Measurements from ENCODE around the gene ITFG1.
"Not testable (repeated sequence)": the region's sequence is repeated elsewhere in the genome, so short reads cannot be mapped to it uniquely, and the experiment has no call there.

The ITFG1 gene

DNA sequence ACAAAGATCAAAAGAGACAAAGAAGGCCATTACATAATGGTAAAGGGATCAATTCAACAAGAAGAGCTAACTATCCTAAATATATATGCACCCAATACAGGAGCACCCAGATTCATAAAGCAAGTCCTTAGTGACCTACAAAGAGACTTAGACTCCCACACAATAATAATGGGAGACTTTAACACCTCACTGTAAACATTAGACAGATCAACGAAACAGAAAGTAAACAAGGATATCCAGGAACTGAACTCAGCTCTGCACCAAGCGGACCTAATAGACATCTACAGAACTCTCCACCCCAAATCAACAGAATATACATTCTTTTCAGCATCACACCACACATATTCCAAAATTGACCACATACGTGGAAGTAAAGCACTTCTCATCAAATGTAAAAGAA, 20.8 kb downstream of the ITFG1 start:
- not testable (repeated sequence) for DNase-seq (ENCODE audit: low read depth, low spot score); H3K4me3 ChIP-seq (ENCODE audit: low read length)

DNA sequence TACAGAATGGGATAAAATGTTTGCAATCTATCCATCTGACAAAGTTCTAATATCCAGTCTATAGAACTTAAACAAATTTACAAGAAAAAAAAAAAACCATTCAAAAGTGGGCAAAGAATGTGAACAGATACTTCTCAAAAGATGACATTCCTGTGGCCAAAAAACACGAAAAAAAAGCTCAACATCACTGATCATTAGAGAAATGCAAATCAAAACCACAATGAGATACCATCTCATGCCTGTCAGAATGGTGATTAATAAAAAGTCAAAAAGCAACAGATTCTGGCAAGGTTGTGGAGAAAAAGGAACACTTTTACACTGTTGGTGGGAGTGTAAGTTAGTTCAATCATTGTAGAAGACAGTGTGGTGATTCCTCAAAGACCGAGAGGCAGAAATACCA, 26.6 kb downstream of the ITFG1 start:
- DNase-seq (ENCODE audit: low read depth, low spot score); H3K4me3 ChIP-seq (ENCODE audit: low read length): not testable (repeated sequence)

DNA sequence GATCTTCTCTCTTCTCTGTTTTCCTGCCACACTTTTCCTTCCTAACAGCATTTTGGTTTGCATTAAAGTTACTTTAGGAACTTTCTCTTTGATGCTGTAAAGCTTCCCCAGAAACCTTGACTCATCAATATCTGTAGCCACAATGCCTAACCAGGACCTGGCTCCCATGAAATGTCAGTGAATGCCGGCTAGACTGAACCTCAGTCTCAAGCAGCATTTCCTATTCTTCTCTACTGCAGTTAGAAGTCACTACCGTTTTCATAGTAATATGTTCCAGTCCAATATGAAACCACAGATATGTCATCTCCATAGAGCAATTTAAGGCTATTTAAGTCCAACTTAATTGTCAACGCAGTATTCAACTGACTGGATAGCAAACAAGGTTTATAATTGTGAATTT, 28.9 kb downstream of the ITFG1 start:
- DNase-seq (ENCODE audit: low read depth, low spot score) = no peak

DNA sequence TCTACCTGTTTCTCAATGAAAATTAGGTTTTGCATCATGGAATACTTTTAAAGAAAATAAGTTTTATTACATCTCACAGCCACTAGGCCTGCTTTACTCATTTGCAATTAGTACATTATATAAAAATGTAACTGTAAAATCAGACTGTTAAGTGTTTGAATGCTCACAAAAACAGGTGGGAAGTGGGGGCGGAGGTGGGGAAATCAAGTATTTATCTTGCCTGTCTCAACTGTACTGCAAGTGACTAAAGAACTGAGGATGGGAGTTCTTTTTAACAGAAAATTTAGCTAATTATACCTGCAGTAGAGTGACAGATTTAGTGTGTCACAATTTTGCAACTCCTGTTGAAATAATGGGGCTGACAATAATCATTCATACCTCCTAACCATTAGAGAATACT, 34.1 kb downstream of the ITFG1 start:
- no peak overlapping the region for H3K4me3 ChIP-seq (ENCODE audit: low read length)
- no peak for DNase-seq (ENCODE audit: low read depth, low spot score)

More for the DNA sequence above, 28.9 kb downstream of the ITFG1 start:
- H3K4me3 ChIP-seq (ENCODE audit: low read length) = no peak overlapping the region

DNA sequence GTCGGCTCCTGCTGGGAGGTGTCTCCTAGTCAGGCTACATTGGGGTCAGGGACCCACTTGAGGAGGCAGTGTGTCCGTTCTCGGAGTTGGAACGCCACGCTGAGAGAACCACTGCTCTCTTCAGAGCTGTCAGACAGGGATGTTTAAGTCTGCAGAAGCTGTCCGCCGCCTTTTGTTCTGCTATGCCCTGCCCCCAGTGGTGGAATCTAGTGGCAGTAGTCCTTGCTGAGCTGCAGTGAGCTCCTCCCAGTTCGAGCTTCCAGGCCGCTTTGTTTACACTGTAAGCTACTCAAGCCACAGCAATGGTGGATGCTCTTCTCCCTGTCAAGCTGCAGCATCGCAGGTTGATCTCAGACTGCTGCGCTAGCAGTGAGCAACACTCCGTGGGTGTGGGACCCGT, 36.0 kb downstream of the ITFG1 start:
- no peak for DNase-seq (ENCODE audit: low read depth, low spot score)

DNA sequence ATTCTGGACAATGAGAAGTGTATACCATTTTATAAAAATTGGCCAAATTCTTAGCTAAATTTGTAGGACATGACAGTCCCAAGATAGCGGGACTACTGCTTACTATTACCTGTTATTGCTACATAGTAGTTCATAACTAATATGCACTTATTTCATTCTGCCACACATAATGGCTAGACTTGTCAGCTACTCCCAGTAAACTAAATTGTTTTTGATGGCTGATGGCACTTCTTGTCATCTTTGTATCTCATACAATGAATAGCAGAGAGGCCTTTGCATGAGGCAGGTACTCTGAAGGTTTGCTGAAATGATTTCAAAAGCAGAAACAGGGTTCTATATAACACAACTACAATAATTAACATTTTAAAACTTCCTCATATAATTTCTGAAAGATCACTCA, 44.0 kb downstream of the ITFG1 start:
- no peak overlapping the region for H3K4me3 ChIP-seq (ENCODE audit: low read length)
- DNase-seq (ENCODE audit: low read depth, low spot score) = no peak

More for the DNA sequence above, 36.0 kb downstream of the ITFG1 start:
- H3K4me3 ChIP-seq (ENCODE audit: low read length) = no peak overlapping the region

DNA sequence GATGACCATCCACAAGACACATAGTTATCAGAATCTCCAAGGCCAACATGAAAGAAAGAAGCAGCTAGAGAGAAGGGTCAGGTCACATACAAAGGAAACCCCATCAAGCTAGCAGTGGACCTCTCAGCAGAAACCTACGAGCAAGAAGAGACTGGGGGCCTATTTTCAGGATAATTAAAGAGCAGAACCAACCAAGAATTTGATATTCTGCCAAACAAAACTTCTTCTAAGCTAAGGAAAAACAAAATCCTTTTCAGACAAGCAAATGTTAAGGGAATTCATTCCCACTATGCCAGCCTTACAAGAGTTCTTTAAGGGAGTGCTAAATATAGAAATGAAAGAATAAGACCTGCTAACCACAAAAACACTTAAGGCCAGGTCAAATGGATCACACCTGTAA, 47.8 kb downstream of the ITFG1 start:
- no peak overlapping the region for H3K4me3 ChIP-seq (ENCODE audit: low read length)
- no peak for DNase-seq (ENCODE audit: low read depth, low spot score)

DNA sequence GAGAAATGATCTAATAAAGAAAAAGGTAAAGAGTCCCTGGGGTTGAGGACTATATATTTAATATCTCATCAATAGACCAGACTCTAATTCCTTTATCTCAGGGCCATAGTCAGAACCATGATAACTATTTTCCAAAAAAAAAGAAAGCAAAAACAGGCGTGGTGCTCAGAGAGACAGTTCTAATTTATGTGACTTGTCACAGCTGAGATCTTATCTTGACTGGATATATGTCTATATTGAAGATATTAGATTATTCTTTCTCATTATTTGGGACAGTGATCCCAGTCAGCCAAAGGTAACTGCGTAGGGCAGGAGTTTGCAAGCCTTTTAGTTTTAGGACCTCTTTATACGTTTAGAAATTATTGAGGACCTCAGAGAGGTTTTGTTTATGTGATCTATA, 52.4 kb downstream of the ITFG1 start:
- DNase-seq (ENCODE audit: low read depth, low spot score) = no peak
- no peak overlapping the region for H3K4me3 ChIP-seq (ENCODE audit: low read length)

DNA sequence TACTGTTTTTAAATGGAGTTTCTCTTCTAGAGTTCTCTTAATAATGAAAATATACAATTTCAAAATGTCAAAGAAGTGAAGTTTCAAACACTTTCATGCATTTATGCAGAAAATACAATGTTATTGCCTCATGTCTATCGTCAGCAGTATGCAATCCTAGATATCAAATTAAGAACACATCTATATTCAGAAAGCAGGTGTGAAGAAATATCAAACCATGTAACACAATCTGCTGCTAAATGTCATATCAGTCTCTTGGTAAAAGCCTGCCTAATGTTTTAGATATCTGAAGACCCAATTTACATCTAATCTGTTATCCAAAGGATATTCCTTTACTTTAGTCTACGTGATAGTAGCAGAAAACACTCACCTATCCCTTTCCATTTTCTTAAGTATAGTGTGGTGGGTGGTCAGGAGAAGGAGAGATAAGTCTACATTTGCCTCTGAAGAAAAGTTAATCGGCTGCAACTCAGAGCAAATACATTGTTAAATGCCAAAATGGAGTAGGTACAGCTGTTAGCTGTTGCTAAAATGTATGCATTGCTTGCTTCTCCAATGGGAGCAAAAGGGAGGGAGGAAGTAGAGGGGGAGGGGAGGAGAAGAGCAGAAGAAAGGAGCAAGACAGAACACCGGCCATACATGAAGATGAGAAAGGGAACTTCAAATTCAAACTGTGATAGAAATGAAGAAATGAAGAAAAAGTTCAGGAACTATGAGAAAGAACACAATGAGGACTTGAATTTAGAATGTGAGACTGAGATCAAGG, 64.9 kb downstream of the ITFG1 start:
- DNase-seq (ENCODE audit: low read depth, low spot score) = no peak
- H3K4me3 ChIP-seq (ENCODE audit: low read length) = no peak overlapping the region

DNA sequence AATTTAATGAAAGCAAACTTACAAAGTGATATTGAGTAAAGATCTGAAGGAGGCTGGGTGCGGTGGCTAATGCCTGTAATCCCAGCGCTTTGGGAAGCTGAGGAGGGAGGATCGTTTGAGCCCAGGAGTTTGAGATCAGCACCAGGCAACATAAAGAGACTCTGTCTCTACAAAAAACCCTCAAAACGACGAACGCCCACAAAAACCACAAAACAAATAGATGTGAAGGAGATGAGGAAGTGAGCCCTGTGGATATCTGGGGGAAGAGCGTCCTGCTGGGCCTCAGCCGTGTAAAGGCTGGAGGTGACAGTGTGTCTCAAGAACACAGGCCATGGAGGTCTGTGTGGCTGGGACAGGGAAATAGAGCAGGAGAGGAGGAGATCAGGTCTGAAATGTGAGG, 68.8 kb downstream of the ITFG1 start:
- H3K4me3 ChIP-seq (ENCODE audit: low read length) = no peak overlapping the region
- peak; percentile 72 for DNase-seq (ENCODE audit: low read depth, low spot score)

DNA sequence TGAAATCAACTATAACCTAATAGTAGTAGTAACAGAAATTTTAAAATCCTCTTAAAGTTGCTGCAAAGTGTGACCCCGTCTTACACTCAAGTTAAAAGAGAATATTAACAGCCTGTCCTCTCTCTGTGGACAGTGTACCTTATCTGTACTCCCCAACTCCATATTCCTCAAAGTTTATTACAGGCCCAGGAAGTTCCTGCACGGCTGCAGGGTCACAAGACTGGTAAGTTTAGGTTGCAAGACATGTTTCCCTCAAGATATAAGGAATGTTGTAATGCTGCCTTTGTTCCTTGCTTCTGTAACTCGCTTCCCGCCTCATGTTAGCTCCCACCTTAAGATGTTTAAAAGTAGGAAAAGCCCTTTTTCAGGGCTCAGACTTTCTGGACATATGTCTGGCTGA, 72.2 kb downstream of the ITFG1 start:
- H3K4me3 ChIP-seq (ENCODE audit: low read length) = no peak overlapping the region
- DNase-seq (ENCODE audit: low read depth, low spot score) = no peak

DNA sequence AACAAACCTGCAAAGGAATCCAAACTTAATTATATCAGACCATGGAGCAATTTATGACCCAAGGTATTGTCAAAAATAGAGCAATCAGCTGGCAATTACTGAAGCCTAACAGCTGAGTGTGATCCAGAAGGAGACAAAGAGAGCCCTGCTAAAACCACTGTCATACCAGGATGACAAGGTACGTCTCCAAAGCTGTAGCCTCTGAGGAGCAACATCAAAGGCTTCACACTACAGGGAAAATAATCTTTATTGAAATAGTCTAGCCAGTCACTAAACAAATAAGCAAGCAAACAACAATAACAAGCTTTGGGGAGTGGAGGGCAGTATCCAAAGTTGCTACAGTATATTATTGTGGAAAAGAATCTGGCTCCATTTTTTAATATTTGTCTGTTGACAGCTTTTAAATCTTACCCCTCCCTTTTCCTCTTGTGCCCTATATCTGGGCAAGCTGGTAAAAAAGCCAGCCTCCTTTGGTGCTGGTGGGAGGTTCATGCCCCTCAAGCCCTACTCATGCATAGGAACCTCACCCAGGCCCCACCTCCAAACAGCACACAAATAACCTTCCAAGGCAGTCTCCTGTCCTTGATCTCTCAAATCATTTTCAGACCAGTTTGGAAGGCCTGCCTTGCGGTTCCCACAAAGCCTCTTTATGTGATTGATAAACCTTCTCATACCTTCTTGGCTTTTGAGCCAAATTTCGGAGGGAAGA, 73.7 kb downstream of the ITFG1 start:
- no peak overlapping the region for H3K4me3 ChIP-seq (ENCODE audit: low read length)
- DNase-seq (ENCODE audit: low read depth, low spot score) = no peak

DNA sequence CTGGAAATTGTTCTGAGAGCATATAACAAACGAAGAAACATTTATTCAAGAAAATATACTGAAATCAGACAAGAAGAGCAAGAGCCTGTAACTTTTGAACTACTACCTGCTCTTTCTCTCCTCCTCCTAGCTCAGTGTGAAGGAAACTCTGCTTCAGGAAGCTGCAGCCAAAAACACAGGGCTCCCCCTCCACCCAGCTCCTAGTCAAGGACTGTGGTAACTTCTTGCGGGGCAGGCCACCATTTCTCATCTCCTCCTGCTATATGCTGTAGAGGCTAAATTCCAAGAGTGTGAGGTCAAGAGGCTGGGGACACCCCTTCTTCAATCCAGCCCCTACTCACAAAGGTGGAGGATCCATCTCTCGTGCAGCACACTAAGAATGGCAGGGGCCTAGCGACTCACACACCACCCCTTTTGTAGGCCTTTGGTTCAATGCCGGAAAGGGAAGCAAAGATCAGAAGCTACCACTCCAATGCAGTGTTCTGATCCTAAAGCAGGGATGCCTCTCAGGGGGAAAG, 74.6 kb downstream of the ITFG1 start:
- DNase-seq (ENCODE audit: low read depth, low spot score) = no peak
- H3K4me3 ChIP-seq (ENCODE audit: low read length) = no peak overlapping the region

DNA sequence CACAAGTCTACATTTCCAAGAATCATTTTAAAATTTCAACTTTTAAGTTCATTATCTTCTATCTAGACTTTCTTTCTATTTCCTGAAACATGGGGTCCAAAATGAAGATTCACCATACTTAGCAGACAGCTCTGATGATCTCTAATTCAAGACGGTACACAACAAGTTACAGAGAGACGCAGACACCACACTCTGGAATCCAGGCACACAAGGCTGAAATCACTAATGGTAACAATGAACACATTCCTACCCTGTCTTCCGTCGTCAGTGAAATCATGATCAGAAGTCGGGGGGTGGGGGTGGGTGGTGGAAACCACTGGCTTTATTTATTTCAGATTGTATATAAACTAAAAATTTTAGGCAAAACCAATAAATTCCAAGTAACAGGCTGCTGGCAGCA, 78.5 kb downstream of the ITFG1 start:
- no peak for DNase-seq (ENCODE audit: low read depth, low spot score)
- no peak overlapping the region for H3K4me3 ChIP-seq (ENCODE audit: low read length)

DNA sequence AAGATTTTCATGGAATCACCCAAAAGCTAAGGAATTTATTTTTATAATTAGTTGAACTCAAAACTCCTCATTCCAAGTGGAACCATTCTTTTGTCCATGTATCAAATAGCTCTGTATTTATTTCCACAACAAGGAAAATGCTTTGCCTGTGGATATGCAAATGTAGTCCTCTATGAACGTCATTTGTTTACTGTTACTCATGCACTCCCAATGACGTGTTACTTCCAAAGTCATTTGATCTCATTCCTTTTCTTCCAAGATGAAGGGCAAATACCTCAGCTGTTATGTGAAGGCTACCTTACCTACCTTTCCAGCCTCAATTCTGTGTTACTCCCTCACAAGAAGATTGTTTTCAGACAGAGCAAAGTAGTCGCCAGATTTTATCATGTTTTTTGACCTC, 83.7 kb downstream of the ITFG1 start:
- no peak for DNase-seq (ENCODE audit: low read depth, low spot score)

DNA sequence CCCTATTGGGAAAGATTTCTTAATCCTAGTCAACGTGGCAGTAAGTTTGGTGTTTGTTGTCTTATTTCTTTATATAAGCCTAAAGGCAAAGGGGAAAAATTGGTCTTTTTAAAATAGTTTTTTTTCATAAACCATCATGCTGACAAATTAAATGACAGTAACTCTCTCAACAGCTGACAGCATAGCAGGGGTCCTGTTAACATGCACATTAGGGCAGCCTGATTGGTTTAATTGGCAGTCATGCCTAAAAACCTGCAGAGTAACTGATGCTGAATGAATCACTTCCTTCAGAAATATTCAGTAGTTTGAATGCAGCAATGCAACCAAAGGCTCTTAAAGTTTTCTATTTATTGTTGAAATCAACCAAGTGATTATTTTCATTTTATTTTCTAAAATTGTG, 85.4 kb downstream of the ITFG1 start:
- no peak for DNase-seq (ENCODE audit: low read depth, low spot score)
- H3K4me3 ChIP-seq (ENCODE audit: low read length) = no peak overlapping the region

More for the DNA sequence above, 83.7 kb downstream of the ITFG1 start:
- no peak overlapping the region for H3K4me3 ChIP-seq (ENCODE audit: low read length)

DNA sequence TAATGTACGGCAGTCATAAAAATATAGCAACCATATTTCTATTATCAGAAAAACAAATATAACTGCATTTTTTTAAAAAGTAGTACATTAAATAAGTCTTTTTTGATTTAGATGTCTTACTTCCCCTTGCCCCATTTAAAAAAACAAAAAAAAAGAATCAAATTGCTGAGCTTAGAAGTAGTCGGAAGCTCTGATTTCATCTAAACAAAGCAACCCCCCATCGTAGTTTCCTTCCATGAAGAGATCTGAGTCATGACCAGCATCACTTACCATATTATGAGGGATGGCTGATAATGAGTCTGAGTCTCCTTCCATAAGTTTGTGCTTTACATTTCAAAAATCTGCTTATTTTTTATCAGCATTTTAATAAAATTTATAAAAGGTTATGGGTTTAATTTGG, 86.2 kb downstream of the ITFG1 start:
- no peak overlapping the region for H3K4me3 ChIP-seq (ENCODE audit: low read length)

DNA sequence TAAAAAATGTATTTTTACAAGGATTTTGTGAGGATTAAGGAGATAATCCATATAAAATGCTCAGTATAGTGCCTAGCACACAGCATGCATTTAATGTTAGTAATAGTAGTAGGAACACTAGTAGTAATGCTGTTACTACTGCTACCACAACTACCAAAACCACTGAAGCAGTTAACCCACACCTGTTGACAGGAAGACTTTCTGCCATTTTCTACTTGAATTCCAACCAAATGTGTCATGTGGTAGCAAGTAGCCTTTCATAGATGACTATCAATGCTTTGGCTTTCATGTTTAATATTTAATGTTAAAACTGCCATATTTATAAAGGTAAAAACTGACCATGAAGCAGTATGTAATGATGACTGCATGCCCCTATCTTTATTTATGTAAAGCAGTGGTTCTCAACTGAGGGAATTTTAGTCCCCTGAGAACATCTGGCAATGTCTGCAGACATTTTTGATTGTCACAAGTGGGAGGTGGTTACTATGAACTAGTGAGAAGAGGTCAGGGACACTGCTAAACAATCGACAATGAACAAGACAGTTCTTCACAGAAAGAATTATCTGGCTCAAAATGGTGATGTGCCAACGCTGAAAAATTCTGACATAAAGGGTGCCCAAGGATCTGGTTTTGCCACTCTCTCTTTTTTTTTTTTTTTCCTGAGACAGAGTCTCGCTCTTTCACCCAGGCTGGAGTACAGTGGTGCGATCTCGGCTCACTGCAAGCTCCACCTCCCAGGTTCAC, 89.4 kb downstream of the ITFG1 start:
- H3K4me3 ChIP-seq (ENCODE audit: low read length) = no peak overlapping the region
- DNase-seq (ENCODE audit: low read depth, low spot score) = peak; percentile 47

More for the DNA sequence above, 86.2 kb downstream of the ITFG1 start:
- no peak for DNase-seq (ENCODE audit: low read depth, low spot score)

DNA sequence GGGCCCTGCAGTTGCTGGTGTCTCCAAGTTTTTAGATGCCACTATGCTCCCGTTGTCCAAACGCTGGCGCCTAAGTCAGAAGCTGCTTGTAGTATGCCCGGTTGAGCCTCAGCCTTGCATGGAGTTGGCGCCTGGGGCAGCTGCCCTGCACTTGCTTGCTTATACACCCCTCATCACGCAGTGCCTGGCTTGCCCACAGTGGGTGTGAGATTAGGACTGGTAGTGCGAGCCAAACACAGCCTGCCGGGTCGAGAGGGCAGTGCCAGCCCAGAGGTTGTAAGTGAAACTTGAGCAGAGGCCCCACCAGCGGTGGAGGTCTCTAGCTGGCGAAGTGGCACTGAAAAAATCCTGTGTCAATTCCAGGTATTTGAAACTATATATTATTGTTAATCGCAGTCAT, 90.3 kb downstream of the ITFG1 start:
- DNase-seq (ENCODE audit: low read depth, low spot score) = no peak

DNA sequence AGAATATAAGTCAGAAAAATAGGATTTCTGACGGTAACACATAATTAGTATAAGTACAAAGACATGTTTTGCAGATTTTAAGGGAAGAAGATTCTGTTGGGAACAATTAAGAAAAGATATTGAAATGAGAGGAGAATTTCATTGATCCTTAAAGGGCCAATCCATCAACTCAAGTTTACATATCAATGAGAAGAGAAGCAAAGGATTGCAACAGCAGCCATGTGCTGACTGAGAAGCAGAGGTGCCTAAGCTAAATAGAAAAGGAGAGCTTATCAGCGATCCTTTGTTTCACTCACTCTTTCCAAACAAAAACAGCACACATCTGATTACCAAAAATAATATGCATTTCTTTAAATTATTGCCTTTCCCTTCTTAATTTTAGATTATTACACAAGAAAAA, 94.6 kb downstream of the ITFG1 start:
- H3K4me3 ChIP-seq (ENCODE audit: low read length) = no peak overlapping the region
- DNase-seq (ENCODE audit: low read depth, low spot score) = no peak

More for the DNA sequence above, 90.3 kb downstream of the ITFG1 start:
- H3K4me3 ChIP-seq (ENCODE audit: low read length) = no peak overlapping the region
